Neural progenitor cell (in vitro differentiated cells): ENCODE data around the gene TMEM221. TPM values are rescaled to one million over a fixed set of nuclear protein-coding genes. Genes with fewer than 3 reads are reported as not detected.

ENCODE experiments used
- DNase-seq: peaks from one replicate; pipeline ENCODE4 v3.0.0-alpha.2; 2016; ENCODE audit warnings: low spot score
- H2AFZ ChIP-seq: fragments of 200-600 bp; sonication (generic); replicated peaks from 2 replicates; pipeline ENCODE4 v1.6.1; 2016; ENCODE audit warnings: antibody characterized with exemption
- H3F3A ChIP-seq: fragments of 200-600 bp; sonication (generic); 2 replicates; pipeline ENCODE4 v1.6.1; 2016; ENCODE audit warnings: antibody characterized with exemption, low read depth
- H3K27ac ChIP-seq: fragments of 200-600 bp; sonication (generic); 2 replicates; pipeline ENCODE4 v1.5.1; 2016; ENCODE audit warnings: mild to moderate bottlenecking
- H3K27me3 ChIP-seq: fragments of 200-600 bp; sonication (generic); 2 replicates; pipeline ENCODE4 v1.6.1; 2016; ENCODE audit warnings: mild to moderate bottlenecking, moderate library complexity
- H3K36me3 ChIP-seq: fragments of 200-600 bp; sonication (generic); 2 replicates; pipeline ENCODE4 v1.5.1; 2016
- H3K4me1 ChIP-seq: fragments of 200-600 bp; sonication (generic); 2 replicates; pipeline ENCODE4 v1.6.1; 2016; ENCODE audit warnings: mixed run types
- H3K4me2 ChIP-seq: fragments of 200-600 bp; sonication (generic); 2 replicates; pipeline ENCODE4 v1.6.1; 2016
- H3K4me3 ChIP-seq: fragments of 200-600 bp; sonication (generic); 2 replicates; pipeline ENCODE4 v1.5.1; 2016
- H3K79me2 ChIP-seq: fragments of 200-600 bp; sonication (generic); 2 replicates; pipeline ENCODE4 v1.6.1; 2016; ENCODE audit warnings: low read depth
- H3K9ac ChIP-seq: fragments of 200-600 bp; sonication (generic); 2 replicates; pipeline ENCODE4 v1.6.1; 2016
- H3K9me3 ChIP-seq: fragments of 200-600 bp; sonication (generic); 2 replicates; pipeline ENCODE4 v1.5.1; 2016; ENCODE audit warnings: low read depth
- H4K20me1 ChIP-seq: fragments of 200-600 bp; sonication (generic); 2 replicates; pipeline ENCODE4 v1.6.1; 2016; ENCODE audit warnings: low read depth
- H3K27ac Mint-ChIP-seq: 3 replicates; pipeline ENCODE4 v1.8.0; 2021; ENCODE audit warnings: mixed read lengths
- H3K27me3 Mint-ChIP-seq: 2 replicates; pipeline ENCODE4 v1.8.0; 2022; ENCODE audit warnings: low read depth, mild to moderate bottlenecking, inconsistent platforms, moderate library complexity, mixed read lengths; ENCODE audit not compliant: insufficient read depth
- H3K36me3 Mint-ChIP-seq: 3 replicates; pipeline ENCODE4 v1.8.0; 2021; ENCODE audit warnings: mixed read lengths
- H3K4me1 Mint-ChIP-seq: 3 replicates; pipeline ENCODE4 v1.8.0; 2021; ENCODE audit warnings: mixed read lengths
- H3K4me3 Mint-ChIP-seq: 3 replicates; pipeline ENCODE4 v1.8.0; 2021; ENCODE audit warnings: mild to moderate bottlenecking, moderate library complexity, mixed read lengths
- H3K9me3 Mint-ChIP-seq: 3 replicates; pipeline ENCODE4 v1.8.0; 2020; ENCODE audit warnings: mixed read lengths
- CTCF ChIP-seq: fragments of 200-600 bp; sonication (generic); IDR thresholded peaks from 2 replicates; pipeline ENCODE4 v1.5.1; 2017; ENCODE audit warnings: antibody characterized with exemption, mild to moderate bottlenecking
- EZH2 ChIP-seq: fragments of 200-600 bp; sonication (generic); IDR thresholded peaks from 2 replicates; pipeline ENCODE4 v1.6.1; 2017; ENCODE audit warnings: antibody characterized with exemption, mild to moderate bottlenecking, moderate library complexity
- EZH2phosphoT487 ChIP-seq: fragments of 200-600 bp; sonication (generic); IDR thresholded peaks from 2 replicates; pipeline ENCODE4 v1.6.1; 2017; ENCODE audit warnings: antibody characterized with exemption
- total RNA-seq: library from RNA; depleted of rRNA; stranded (reverse); fragments of >200 nt; gene quantifications from 2 replicates; pipeline ENCODE4 v1.2.3, GENCODE V29; 2015; ENCODE audit warnings: low replicate concordance

Gene TMEM221
- total RNA-seq, 1 donor from 2014 or later: 0.17 TPM

GRCh38 chr19:17411801-17412200, 36.7 kb downstream of the TMEM221 start:
- H3F3A ChIP-seq: peaks cover 28% of the 10 kb centered on the region
- H3K27ac ChIP-seq: no peak overlapping the region
- no peaks in the 10 kb centered on the region for H3K36me3 ChIP-seq

GRCh38 chr19:17409990-17410389, 38.5 kb downstream of the TMEM221 start:
- H3K27ac ChIP-seq: no peak overlapping the region
- H3K4me3 Mint-ChIP-seq: no peak overlapping the region
- peaks cover 7% of the 10 kb centered on the region for H3K27me3 Mint-ChIP-seq
- TF ChIP-seq EZH2 (no peak), CTCF (no peak), EZH2phosphoT487 (no peak)
- H3K36me3 ChIP-seq: no peaks in the 10 kb centered on the region
- H2AFZ ChIP-seq: no peak overlapping the region
- no peaks in the 10 kb centered on the region for H3K9me3 Mint-ChIP-seq
- H3K4me1 ChIP-seq: peaks cover 12% of the 10 kb centered on the region
- H3K36me3 Mint-ChIP-seq: no peaks in the 10 kb centered on the region
- no peak overlapping the region for H3K4me3 ChIP-seq
- no peak overlapping the region for H3K4me2 ChIP-seq
- H3K9me3 ChIP-seq: no peaks in the 10 kb centered on the region
- no peak overlapping the region for H3K9ac ChIP-seq
- peaks cover 28% of the 10 kb centered on the region for H3F3A ChIP-seq
- H3K79me2 ChIP-seq: peaks cover 6% of the 10 kb centered on the region
- H4K20me1 ChIP-seq: no peaks in the 10 kb centered on the region
- no peak overlapping the region for H3K27ac Mint-ChIP-seq
- no peak for DNase-seq
- peaks cover 34% of the 10 kb centered on the region for H3K4me1 Mint-ChIP-seq
- H3K27me3 ChIP-seq: no peaks in the 10 kb centered on the region

More at GRCh38 chr19:17411801-17412200, 36.7 kb downstream of the TMEM221 start:
- no peaks in the 10 kb centered on the region for H3K27me3 ChIP-seq
- H4K20me1 ChIP-seq: no peaks in the 10 kb centered on the region
- TF ChIP-seq EZH2: no peak
- TF ChIP-seq CTCF: no peak
- TF ChIP-seq EZH2phosphoT487: no peak
- peaks cover 19% of the 10 kb centered on the region for H3K4me1 ChIP-seq
- no peaks in the 10 kb centered on the region for H3K36me3 Mint-ChIP-seq
- no peak overlapping the region for H3K4me2 ChIP-seq
- H3K9me3 ChIP-seq: no peaks in the 10 kb centered on the region
- no peak overlapping the region for H3K4me3 Mint-ChIP-seq
- H3K9ac ChIP-seq: no peak overlapping the region
- H3K27ac Mint-ChIP-seq: no peak overlapping the region
- DNase-seq: no peak
- no peak overlapping the region for H2AFZ ChIP-seq
- H3K4me1 Mint-ChIP-seq: peaks cover 27% of the 10 kb centered on the region
- no peaks in the 10 kb centered on the region for H3K9me3 Mint-ChIP-seq
- H3K27me3 Mint-ChIP-seq: peaks cover 10% of the 10 kb centered on the region
- H3K4me3 ChIP-seq: no peak overlapping the region
- no peaks in the 10 kb centered on the region for H3K79me2 ChIP-seq

- no peak for DNase-seq
- TF ChIP-seq EZH2phosphoT487: no peak
- no peak for TF ChIP-seq CTCF
- TF ChIP-seq EZH2: no peak
- Mint-ChIP-seq H3K9me3 (no peaks in the 10 kb centered on the region), H3K36me3 (no peaks in the 10 kb centered on the region), H3K27ac (peak overlapping the region; percentile 69), H3K27me3 (peaks cover 5% of the 10 kb centered on the region), H3K4me3 (peak overlapping the region; percentile 77), H3K4me1 (peaks cover 40% of the 10 kb centered on the region)
- H3K4me3 ChIP-seq: no peak overlapping the region
- no peak overlapping the region for H3K27ac ChIP-seq
- no peaks in the 10 kb centered on the region for H3K36me3 ChIP-seq
- peaks cover 19% of the 10 kb centered on the region for H3K4me1 ChIP-seq
- H3K9ac ChIP-seq: no peak overlapping the region
- peak overlapping the region; percentile 45 for H3K4me2 ChIP-seq
- H3K9me3 ChIP-seq: no peaks in the 10 kb centered on the region
- peaks cover 43% of the 10 kb centered on the region for H3F3A ChIP-seq
- H3K79me2 ChIP-seq: peaks cover 15% of the 10 kb centered on the region
- no peaks in the 10 kb centered on the region for H3K27me3 ChIP-seq
- peaks cover 7% of the 10 kb centered on the region for H4K20me1 ChIP-seq
- no peak overlapping the region for H2AFZ ChIP-seq
Measured at GRCh38 chr19:17406887-17407196, 41.6 kb downstream of the TMEM221 start.
